ENCODE results near the gene PARD6B.
"Not testable (repeated sequence)": the region's sequence is repeated elsewhere in the genome, so short reads cannot be mapped to it uniquely, and the experiment has no call there.

PARD6B gene

DNA sequence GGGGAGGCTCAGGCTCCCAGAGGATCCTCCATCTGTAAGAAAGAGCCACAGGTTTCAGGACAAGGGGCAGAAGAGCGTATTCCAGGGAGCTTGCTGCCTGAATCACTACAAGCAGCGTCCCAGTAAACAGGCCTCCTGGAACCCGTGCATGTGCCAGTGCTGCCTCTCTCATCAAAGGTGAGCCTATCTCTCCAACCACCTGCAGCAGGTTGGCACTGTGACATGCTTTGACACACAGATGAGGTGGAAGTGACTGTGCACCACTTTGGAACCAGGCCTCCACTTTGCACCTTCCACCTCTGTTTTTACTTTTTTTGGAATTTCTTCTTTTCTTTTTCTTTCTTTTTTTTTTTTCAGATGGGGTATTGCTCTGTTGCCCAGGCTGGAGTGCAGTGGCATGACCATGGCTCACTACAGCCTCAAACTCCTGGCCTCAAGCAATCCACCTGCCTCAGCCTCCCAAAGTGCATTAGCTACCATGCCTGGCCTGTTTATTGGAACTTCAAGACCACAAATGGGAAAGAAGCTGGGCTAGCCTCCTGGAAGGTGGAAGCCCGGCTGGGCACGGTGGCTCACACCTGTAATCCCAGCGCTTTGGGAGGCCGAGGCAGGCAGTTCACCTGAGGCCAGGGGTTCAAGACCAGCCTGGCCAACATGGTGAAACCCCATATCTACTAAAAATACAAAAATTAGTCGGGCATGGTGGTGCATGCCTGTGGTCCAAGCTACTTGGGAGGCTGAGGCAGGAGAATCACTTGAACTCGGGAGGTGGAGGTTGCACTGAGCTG is 27.5 kb upstream of the PARD6B start:
- DNase-seq, result not testable (repeated sequence)

DNA sequence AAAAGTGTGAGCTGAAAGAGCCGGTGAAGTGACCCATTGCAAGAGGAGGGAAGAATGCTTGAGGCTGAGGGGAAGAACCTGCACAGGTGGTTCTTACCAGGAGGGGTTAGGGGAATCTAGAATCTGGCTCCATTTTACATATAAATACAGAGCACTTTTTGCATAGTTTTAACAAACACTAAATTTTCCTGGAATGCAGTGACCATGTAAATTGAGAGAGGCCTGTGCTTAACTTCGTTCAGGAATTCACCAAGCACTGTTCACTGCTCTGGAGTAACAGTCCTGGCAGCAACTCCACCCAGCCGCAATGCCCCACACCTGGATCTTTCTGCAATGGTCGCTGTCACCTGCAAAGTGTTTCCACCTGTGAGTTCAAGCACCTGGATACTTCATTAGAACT is 26.9 kb upstream of the PARD6B start:
- DNase-seq, result no peak

DNA sequence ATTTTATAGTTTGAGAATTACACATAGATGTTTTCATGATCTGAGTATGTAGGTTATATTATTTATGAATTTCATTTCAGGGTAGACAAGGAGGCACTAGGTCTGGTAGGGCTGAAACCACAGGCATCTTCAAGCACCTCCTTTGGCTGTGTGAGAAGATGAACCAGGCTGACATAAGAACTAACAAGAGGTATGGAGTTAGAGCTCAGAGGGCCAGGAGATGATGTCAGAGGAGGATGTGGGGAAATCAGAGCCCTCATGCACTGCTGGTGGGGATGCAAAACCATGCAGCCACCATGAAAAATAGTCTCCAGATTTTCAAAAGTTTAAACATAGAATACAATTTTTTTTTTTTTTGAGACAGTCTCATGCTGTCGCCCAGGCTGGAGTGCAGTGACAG is 26.4 kb upstream of the PARD6B start:
- DNase-seq, result no peak

DNA sequence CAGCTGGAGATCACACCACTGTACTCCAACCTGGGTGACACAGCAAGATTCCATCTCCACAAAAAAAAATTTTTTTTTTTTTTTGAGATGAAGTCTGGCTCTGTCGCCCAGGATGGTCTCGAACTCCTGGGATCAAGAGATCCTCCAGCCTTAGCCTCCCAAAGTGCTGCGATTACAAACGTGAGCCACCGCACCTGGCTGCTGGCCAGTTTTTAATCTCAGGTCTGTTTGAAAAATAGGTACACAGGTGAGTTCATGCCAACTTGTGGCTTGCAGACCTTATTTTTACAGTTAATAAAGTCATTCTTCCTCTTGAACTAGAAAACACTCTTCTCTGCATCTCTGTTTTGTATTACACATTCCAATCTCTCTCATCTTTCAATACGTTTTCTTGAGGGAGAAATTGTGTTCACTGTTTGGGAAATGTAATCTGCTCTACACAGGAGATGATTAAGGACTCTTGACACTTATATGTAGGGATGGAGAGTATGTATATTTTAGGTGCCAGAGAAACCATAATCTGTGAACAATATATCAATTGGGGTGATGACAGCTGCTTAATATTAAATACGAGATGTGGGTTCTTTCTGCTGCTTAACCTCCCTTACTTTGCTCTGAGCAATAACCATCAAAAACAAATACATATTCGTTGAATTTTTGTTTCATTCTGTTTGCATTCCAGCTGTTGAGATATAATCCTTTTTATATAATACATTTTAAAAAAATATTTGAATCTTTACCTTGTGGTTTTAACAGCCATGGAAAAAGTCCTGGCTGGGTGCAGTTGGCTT is 22.3 kb upstream of the PARD6B start:
- DNase-seq, result no peak

DNA sequence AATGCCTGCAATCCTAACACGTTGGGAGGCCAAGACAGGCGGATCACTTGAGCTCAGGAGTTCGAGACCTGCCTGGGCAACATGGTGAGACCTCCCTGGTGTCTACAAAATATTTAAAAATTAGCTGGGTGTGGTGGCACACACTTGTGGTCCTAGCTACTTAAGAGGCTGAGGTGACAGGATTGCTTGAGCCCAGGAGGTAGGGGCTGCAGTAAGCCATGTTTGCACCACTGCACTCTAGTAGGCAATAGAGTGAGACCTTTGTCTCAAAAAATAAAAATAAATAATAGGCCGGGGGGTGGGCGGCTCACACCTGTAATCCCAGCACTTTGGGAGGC is 21.8 kb upstream of the PARD6B start:
- DNase-seq, result no peak

DNA sequence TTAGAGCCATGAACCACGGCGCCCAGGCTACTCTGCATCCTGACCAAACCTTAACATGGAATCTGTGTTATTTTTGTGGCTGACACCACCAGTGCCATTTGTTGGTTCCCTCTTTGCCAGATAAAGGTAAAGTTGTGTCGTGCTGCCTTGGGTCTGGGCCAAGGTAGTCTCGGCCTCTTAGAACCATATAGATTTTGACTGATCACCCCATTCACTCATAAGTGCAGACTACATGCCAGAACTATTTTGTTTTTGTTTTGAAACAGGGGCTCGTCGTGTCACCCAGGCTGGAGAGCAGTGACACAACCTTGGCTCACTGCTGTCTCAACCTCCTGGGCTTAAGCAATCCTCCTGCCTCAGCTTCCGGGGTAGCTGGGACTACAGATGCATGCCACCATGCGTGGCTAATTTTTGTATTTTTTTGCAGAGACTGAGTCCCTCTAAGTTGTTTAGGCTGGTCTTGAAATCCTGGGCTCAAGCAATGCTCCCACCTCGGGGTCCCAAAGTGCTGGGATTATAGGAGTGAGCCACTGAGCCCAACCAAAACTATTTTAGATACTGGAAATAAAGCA is 20.8 kb upstream of the PARD6B start:
- no peak for DNase-seq

DNA sequence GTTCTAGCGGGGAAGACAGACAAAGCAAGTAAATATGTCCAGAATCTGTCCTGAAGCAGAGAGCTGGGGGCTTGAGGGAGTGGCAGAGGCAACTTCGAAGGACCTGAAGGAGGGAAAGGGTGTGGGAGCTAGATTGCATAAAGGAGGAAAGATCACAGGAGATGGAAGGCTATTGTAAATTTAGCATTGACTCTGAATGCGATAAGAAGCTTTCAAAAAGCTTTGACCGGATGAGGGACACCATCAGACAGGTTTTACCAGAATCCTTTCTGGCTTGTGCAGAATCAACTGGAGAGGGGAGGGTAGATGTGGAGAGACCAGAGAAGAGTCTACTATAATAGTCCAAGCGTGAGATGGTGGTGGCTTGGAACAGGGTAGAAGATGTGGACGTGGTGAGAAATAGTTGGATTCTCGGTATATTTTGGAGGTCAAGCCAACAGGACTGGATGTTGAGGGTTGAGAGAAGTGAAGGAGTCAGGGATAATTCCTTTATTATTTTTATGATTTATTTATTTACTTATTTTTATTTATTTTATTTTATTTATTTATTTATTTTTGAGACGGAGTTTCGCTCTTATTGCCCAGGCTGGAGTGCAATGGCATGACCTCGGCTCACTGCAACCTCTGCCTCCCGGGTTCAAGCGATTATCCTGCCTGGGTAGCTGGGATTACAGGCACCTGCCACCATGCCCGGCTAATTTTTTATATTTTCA is 20.1 kb upstream of the PARD6B start:
- no peak for DNase-seq

DNA sequence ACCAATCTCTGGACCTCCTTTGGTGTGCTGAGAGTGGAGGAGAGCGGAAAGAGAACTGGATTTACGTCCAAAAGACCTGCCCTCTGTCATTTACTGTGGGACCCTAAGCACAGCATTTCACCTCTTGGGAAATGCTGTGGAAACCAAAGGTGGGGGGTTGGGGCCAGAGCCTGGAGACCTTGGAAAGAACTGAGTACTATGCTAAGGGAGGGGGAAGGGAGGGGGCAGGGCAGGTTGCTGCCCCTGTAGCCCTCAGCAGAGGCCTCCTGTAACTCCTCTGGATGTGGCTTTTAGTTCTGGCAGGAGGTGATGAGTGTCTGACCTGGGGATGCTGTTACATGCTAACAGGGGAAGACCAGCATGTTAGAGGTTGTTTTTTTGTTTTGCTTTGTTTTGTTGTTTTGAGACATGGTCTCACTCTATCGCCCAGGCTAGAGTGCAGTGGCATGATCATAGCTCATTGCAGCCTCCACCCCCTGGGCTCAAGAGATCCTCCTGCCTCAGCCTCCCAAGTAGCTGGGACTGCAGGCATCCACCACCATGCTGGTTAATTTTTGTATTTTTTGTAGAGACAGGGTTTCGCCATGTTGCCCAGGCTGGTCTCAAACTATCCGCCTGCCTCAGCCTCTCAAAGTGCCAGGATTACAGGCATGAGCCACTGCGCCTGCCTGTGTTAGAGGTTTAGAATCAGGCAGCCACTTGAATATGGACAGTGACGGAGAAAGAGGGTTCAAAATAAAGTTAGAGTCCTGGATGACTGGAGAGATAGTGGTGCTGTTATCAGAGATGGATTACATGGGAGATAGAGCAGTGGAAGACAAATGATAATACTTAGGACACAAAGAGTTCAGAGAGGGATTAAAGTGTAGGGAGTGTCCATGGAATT is 18.4 kb upstream of the PARD6B start:
- DNase-seq, result no peak

DNA sequence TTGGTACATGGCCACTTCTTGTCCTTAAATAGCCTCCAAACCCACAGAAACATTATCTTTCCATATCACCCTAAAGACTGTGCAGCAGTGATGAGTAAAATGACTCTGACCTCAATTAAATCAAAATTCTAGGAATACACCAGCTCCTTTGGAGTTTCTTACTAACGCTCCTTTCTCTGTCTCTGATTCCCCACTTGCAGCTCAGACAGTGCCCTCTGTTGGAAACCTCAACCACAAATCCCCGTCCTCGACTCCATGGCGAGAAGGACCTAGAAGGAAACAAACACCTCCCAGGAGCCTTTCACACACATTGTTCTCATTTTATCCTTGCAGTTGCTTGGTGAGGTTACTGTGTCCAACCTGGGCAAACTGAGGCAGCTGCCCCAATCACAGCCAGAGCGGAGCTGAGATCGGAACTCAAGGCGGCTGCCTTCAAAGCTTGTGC is 17.7 kb upstream of the PARD6B start:
- no peak for DNase-seq

DNA sequence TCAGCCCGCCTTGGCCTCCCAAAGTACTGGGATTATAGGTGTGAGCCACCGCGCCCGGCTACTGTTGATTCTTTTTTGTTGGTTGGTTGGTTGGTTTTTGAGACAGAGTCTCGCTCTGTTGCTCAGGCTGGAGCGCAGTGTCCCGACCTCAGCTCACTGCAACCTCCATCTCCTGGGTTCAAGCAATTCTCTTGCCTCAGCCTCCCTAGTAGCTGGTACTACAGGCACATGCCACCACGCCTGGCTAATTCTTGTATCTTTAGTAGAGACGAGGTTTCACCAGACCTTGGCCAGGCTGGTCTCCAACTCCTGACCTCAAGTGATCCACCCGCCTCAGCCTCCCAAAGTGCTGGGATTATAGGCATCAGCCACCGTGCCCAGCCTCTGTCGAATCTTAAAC is 17.0 kb upstream of the PARD6B start:
- DNase-seq, result not testable (repeated sequence)

DNA sequence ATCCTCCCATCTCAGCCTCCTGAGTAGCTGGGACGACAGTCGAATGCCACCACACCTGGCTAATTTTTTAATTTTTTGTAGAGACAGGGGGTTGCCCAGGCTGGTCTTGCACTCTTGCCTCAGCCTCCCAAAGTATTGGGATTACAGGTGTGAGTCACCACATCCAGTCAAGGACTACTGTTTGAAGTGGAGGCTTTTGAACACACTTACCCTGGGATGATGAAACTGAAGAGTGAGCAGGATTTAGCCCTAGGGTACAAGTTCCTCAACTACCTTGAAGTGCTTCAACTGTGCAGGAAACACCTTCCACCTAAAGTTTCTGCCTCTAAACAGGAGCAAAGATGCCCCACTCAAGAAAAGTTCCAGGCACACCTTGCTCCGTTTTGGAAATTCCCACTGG is 15.7 kb upstream of the PARD6B start:
- DNase-seq, result no peak

DNA sequence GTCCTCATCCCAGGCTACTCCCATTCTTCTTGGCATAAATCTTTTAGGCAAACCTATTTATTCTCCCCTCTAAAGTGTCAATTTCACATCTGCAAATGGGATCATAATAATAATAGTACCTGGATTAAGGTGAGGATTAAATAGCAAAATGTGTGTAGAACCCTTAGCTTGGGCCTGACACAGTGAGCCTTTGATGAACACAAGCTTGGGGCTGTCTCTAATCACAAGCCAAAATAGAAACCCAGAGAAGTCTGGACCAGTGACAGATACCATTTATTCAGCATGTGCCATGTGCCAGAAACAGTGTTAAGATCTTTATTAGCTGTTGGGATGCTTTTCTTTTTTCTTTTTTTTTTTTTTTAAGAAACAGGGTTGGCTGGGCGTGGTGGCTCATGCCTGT is 14.9 kb upstream of the PARD6B start:
- DNase-seq, result no peak

DNA sequence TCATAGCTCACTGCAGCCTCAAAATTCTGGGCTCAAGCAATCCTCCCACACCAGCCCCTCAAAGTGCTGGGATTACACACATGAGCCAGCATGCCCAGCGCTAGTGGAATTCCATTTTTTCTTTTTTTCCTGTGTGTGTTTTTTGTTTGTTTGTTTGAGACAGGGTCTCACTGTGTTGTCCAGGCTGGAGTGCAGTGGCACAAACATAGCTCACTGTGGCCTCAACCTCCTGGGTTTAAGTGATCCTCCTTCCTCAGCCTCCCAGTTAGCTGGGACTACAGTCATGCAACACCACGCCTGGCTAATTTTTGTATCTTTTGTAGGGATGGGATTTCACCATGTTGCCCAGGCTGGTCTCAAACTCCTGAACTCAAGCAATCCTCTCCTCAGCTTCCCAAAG is 14.1 kb upstream of the PARD6B start:
- no peak for DNase-seq

DNA sequence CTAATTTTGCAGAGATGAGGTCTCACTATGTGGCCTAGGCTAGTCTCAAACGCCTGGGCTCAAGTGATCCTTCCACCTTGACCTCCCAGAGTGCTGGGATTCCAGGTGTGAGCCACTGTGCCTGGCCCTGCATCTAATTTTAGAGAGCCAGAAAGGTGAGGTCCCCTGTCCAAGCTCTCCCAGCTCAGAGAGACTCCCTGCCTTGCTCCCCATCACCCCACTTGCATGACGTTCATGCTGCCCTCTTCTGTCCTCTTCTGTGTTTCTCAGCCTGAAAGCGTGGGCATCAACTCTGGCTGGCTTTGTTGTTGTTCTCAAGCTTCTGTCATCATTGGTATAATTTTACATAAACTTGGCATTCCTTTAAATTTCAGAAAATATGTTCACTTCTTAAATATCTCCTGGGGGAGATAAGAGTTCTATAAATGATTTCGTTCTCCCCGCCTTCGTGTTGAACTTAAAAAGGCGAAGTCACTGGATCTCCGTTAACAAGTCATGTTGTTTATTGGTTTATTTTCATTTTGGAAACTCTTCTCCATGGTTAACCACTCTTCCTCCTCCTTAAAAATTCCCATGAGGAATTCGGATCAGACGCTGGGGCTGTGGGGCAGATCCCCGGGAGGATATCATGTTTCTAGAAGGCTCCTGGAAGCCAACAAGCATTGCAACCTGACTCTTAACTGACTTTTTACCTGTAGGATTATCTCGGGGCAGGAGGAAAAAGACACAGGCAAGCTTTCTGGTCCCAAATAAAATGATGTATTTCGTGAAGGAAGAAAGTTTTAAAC is 13.2 kb upstream of the PARD6B start:
- no peak for DNase-seq

DNA sequence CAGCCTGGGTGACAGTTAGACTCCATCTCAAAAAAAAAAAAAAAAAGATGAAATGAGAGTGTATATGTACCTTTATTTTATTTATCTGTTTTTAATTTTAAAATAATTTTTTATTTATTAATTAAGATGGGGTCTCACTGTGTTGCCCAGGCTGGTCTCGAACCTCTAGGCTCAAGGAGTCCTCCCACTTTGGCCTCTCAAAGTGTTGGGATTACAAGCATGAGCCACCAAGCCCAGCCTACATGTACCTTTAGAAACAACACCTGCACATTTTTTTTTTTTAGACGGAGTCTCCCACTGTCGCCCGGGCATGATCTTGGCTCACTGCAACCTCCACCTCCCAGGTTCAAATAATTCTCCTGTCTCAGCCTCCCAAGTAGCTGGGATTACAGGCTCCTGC is 12.1 kb upstream of the PARD6B start:
- DNase-seq, result no peak

DNA sequence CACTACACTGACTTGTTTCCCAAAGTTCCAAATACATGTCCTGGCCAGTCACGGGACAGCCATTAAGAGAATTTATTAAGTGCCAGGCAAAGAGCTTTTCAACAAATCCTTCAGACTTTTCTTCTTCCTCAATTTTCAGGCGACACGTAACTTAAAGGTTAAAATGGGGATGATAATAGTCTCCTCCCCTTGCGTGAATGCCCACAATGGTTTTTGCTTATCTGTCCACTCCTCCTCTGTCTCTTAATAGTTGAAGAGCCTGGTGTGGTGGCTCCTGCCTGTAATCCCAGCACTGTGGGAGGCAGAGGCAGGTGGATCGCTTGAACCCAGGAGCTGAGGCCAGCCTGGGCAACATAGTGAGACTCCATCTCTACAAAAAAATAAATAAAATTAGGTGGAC is 11.4 kb upstream of the PARD6B start:
- DNase-seq, result no peak

DNA sequence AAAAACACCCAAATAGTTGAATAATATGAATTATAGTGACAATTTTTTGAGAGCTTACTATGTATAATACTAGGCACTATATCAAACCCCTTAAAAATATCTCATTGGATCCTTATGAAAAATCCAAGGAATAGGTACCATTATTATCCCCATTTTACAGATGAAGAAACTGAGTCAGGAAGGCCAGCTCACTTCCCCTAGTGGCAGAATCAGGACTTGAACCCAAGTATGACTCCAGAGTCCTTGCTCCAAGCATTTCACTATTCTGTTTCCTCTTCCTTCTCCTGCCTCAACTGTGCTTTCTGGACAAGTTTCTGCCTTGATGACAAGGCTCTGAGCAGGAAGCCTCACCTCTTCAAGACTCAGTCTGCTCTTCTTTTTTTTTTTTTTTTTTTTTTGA is 10.8 kb upstream of the PARD6B start:
- DNase-seq, result no peak

DNA sequence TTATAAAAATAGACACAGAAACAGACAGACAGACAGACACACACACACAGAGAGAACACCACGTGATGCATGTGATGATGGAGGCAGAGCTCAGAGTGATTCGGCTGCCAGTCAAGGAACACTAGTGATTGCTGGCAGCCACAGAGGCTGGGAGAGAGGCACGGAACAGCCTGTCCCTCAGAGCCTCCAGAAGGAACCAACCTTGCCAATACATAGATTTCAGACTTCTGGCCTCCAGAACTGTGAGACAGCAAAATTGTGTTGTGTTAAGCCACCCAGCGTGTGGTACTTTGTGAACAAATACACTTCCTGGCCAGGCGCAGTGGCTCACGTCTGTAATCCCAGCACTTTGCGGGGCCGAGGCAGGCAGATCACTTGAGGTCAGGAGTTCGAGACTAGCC is 9.5 kb upstream of the PARD6B start:
- no peak for DNase-seq

DNA sequence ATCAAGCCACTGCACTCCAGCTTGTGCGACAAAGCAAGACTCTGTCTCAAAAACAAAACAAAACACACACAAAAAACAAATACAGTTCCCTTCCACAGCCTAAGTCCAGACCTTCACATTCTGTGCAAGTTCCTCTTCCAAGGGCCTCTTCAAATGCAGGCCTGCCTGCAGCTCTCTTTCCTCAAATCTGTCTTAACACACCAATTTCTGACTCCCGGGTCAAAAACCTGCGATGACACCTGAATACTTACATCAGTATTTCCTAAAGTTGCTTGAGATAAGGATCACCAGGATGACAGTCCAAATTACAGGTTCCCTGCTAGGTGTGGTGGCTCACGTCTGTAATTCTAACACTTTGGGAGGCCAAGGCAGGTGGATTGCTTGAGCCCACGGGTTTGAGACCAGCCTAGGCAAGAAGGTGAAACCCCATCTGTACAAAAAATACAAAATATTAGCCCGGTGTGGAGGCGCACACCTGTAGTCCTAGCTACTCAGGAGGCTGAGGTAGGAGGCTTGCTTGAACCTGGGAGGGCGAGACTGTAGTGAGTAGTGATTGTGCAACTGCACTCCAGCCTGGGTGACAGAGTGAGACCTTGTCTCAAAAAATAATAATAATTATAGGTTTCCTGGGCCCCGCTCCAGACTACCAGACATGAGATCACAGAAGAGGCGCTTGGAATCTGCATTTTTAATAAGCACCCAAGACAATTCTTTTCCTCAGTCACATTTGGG is 8.8 kb upstream of the PARD6B start:
- no peak for DNase-seq

DNA sequence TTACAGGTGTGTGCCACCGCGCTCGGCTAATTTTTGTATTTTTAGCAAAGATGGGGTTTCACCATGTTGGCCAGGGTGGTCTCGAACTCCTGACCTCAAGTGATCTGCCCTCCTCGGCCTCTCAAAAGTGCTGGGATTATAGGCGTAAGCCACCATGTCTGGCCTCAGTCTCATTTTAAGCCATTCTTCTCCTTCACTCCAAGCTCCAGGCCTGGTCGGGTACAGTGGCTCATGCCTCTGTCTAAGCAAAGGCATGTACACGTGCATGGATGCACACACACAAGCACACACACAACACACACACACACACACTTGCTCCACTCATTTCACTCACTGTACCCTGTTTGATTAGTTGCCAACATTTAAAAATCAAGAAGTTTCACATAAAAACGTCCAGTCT is 7.7 kb upstream of the PARD6B start:
- no peak for DNase-seq
